Measurements from ENCODE around the gene NXPH2.

DNA sequence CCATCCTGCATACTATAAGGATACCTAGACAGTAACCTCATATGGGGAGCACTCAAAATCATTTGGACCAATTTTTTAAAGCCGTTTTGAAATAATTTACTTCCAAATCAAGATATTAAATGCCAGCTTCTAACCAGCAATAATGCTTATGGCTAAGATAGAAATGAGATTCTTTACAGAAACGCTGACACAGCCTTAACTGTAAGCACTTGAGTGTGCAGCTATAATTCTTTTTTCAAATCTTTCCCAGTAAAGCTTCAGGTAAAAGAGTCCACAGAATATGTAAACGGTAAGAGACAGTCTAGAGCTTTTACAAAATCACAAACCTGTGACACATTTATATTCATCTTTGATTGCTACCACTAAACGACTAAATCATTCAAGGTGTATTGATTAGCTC lies 4.5 kb downstream of the NXPH2 start:
- TF ChIP-seq, protein P1, sequence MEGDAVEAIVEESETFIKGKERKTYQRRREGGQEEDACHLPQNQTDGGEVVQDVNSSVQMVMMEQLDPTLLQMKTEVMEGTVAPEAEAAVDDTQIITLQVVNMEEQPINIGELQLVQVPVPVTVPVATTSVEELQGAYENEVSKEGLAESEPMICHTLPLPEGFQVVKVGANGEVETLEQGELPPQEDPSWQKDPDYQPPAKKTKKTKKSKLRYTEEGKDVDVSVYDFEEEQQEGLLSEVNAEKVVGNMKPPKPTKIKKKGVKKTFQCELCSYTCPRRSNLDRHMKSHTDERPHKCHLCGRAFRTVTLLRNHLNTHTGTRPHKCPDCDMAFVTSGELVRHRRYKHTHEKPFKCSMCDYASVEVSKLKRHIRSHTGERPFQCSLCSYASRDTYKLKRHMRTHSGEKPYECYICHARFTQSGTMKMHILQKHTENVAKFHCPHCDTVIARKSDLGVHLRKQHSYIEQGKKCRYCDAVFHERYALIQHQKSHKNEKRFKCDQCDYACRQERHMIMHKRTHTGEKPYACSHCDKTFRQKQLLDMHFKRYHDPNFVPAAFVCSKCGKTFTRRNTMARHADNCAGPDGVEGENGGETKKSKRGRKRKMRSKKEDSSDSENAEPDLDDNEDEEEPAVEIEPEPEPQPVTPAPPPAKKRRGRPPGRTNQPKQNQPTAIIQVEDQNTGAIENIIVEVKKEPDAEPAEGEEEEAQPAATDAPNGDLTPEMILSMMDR (IDR thresholded peaks at IDR 0.05), result no peak
- no peak for TF ChIP-seq EP300 (IDR thresholded peaks at IDR 0.05)
- no peak for TF ChIP-seq POLR2A (IDR thresholded peaks at IDR 0.05; ENCODE audit: low read depth)

All from esophagus muscularis mucosa (tissue), 4 donors.